NCI-H460 (cell line): ENCODE measurements around the gene TFCP2L1. TPM values are rescaled to one million over a fixed set of nuclear protein-coding genes. Genes with fewer than 3 reads are reported as not detected.

Experiments
- DNase-seq: peaks from one replicate; pipeline ENCODE4 v3.0.0-alpha.2; 2016; ENCODE audit warnings: low read depth; ENCODE audit errors: extremely low read depth
- total RNA-seq: library from RNA; depleted of rRNA; stranded (reverse); fragments of >200 nt; shearing (Covaris generic); gene quantifications from 2 replicates; pipeline ENCODE4 v1.2.3, GENCODE V29; 2014

Gene TFCP2L1
- total RNA-seq, 1 experiment from 2014 or later: 0.02 TPM

DNA sequence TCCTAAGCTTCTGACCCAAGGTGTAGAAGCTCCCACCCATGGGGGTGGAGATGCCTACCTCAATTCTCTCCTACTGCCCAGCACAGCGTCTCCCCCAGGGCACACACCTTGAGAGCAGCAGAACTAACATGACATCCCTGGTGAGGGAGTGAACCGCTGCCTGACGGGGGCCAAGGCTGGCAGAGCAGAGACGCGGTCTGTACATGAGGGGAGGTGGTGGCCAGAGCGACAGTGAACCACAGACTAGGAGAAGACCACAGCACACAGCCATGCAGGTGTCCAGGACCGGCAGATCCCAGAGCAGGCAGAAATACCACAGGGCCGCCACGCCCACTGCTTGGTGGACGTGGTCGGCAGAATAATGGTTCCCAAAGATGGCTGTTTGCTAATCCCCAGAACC, 40.4 kb downstream of the TFCP2L1 start:
- DNase-seq: no peak

- DNase-seq: no peak
Observed at GRCh38 chr2:121243821-121244460, 41.1 kb downstream of the TFCP2L1 start.

- no peak for DNase-seq
Observed at GRCh38 chr2:121242976-121243375, 42.0 kb downstream of the TFCP2L1 start.

DNA sequence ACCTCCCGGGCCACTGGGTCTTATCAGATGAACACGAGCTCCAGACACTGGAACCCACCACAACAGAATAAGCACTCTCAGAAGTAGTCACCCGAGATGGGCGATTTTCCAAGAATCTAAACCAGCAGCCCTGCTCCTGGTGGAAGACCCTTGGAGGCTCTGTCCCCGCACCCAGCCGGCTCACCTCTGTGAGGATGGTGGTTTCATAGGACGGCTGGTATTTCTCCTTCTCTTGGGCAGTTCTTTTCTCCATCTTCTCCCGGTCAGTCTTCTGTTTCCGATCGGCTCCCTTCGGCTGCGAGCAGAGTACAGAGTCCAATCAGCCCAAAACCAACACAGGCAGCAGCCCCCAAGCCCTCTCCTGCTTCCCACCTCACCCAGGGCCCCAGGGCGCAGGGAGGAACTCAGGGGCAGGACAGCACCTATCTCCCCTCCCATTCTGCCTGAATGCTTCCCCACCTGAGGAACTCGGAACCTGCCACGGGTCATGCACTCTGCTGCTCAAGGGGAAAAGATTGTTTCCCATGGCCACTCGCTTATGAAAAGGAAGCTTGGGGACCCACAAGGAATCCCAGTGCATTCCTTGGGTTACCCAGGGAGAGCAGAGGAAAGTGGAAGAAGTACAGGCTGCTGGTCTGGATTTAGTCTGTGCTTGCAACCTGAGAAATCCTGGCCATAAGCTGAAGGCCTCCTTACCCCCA, 42.7 kb downstream of the TFCP2L1 start:
- DNase-seq: no peak

- DNase-seq: no peak
Observed at GRCh38 chr2:121241466-121241865, 43.5 kb downstream of the TFCP2L1 start.

DNA sequence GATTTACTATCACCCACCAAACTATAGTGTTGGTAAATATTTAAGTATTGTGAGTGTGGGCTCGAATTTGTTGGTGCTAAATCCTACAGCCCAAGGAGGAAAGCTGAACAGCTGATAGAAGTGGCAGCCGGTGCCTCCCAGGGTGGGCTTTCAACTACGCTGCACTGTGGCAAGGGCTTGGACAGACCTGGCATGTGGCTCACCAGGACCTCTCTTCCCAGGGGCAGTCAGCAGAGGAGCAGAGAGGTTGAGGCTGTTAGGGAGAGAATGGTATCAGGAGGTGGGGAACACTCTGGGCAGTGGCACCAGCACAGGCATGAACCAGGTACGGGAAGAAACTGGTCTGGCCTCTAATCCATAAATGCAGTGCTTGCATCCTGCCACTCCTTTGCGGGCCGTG, 44.6 kb downstream of the TFCP2L1 start:
- DNase-seq: no peak

DNA sequence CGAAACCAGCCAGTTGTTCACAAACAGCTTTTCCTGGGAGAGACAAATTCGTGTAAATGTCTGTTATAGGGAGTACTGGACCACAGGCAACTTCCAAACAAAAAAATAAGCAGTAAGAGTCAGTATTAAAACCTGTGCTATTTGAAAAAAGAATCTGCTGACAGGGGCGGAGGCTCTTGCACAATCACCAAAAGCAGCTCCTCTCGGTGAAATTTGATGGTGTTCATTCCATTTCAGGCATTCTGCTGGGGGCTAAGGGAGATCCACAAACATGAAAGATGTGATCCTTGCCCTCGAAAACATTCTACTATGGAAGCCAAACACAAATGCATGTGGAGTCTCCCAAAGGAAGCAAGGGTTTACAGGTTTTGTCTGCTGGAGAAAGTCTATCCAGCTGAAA, 45.0 kb downstream of the TFCP2L1 start:
- no peak for DNase-seq

DNA sequence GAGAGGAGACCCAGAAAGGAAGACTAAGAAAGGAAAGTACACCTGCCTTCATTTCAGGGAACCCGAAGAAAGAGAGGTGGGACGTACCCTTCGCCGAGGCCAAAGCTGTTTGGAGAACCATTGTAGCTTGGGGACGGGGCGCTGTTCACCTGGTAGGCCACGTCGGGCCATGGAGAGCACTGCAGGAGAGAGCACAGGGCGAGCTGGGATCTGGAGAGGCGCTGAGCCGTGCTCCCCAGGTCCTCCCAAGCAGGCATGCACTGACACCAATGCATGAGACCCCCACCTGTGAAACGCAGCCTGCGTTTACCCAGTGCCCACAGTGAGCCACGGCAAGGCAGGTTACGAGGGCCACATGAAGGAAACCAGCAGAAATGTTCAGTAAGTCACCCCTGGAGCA, 45.5 kb downstream of the TFCP2L1 start:
- DNase-seq: no peak

- no peak for DNase-seq
Observed at GRCh38 chr2:121238828-121239227, 46.2 kb downstream of the TFCP2L1 start.

DNA sequence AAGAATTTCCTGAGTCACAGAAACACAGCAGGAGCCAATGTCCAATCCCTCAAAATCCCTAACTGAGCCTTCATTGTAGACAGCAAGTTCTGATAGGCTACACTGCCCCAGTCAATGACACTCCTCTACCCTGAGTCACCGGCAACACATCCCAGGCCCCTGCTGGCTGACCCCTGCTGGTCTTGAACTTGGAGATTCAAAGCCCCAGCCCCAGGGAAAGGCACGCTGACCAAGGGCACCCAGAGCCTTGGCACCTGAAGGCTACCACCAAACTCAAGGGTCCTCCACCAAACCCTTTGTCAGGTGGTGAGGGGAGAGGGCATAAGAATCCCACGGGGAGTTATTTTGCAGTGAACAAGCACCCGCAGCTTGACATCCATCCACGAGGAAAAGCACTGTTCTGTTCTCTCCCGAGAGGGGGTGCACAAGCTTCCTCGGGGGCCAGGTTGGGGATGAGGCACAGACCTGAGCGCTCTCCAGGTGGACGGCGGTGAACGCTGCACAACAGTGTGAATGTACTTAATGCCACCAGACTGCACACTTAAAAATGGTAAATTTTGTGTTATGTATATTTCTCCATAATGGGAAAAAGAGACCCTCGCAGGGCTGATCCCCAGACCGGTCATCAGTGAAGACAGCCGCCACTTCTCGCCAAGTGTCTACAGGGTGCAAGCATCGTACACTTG, 46.9 kb downstream of the TFCP2L1 start:
- DNase-seq: no peak

- DNase-seq: no peak
Observed at GRCh38 chr2:121237336-121237979, 47.5 kb downstream of the TFCP2L1 start.

- no peak for DNase-seq
Observed at GRCh38 chr2:121236650-121237180, 48.3 kb downstream of the TFCP2L1 start.

DNA sequence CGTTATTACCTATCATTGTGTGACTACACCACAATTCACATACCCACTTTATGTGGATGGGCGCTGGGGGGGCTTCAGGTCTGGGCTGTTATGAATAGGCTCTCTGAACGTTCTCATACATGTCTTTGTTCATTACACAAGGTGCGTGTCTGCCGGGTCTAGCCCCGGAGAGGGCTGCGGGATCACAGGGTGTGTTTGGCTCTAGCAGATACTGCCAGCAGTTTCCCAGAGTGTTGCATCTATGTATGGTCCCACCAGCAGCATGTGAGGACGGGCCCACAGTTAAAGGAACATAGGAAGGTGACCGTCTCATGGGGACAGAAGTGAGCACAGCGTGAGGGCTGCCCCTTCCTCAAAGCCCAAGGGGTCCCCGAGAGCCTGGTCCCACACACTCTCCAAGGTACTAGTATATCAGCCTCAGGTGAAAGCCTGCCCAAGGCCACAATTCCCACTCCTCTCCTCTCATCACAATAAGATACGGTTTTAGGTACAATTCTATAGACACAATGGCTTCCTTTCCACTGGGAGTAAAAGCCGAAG, 48.8 kb downstream of the TFCP2L1 start:
- DNase-seq: no peak

GRCh38 chr2:121235542-121235941, 49.5 kb downstream of the TFCP2L1 start:
- no peak for DNase-seq

DNA sequence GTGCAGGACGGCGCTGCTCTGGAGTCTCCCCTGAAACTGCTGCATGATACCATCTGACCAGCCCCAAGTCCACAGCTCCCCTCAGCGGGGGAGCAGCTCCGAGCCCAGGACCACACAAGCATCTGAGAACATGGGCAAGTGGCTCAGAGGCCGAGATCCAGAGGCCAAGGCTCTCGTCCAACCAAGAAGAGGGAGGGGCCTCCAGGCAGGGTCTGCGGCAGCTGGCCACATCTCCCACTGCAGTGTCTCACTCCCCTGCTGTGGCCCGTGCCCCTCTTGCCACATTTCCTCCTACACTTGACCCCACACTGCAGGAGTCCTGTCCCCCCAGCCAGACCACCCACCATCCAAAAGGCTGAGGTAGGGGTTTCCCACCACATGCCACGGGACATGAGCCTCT, 50.2 kb downstream of the TFCP2L1 start:
- no peak for DNase-seq

- DNase-seq: no peak
Observed at GRCh38 chr2:121234144-121234543, 50.9 kb downstream of the TFCP2L1 start.

DNA sequence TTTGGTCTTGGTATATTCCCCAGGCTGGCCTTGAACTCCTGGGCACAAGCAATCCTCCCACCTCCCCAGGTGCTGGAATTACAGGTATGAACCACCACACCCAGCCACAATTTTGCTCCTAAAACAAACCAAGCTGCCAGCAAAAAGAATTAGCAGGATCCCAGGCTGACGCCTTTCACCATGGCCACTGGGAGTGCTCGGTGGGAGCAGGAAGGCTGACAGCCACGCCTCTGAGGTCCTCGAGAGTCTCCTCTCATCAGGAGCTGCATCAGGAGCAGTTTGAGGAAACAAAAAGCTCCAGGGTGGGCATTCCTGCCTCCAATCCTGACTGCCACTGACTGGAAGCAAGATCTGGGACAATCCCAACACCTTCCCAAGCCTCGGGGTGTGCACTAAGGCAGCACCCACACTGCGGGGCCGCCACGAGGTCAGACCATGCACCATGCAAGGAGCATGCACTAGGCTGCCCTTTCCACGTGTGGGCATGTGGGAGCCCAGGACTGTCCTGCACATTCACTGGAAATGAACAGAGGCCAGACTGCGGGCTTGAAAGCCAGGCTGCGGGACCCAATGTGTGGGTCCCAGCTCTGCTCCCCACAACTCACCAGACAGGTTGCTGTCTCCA, 51.4 kb downstream of the TFCP2L1 start:
- no peak for DNase-seq

- no peak for DNase-seq
Observed at GRCh38 chr2:121232626-121233265, 52.3 kb downstream of the TFCP2L1 start.

- DNase-seq: no peak
Observed at GRCh38 chr2:121231385-121232000, 53.5 kb downstream of the TFCP2L1 start.

DNA sequence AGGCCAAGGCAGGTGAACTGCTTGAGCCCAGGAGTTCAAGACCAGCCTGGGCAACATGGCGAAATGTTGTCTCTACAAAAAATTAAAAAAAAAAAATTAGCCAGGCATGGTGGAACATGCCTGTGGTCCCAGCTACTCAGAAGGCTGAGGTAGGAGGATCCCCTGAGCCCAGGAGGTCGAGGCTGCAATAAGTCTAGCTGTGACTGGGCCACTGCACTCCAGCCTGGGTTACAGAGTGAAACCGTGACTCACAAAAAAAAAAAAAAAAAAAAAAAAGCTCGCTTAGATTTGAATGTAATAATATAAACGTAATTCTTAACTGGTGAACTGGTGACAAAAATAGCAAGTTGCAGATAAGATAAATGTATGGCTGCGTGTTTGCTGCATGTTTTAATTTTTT, 56.5 kb downstream of the TFCP2L1 start:
- no peak for DNase-seq
